ENCODE measurements around the gene ZBED6. TPM values are rescaled to one million over a fixed set of nuclear protein-coding genes. Genes with fewer than 3 reads are reported as not detected.
"Not testable (repeated sequence)": the region's sequence is repeated elsewhere in the genome, so short reads cannot be mapped to it uniquely, and the experiment has no call there.

Gene ZBED6
- total and polyA plus RNA-seq, 2 experiments from 2014 or later = 3.1 to 8.6 TPM

DNA sequence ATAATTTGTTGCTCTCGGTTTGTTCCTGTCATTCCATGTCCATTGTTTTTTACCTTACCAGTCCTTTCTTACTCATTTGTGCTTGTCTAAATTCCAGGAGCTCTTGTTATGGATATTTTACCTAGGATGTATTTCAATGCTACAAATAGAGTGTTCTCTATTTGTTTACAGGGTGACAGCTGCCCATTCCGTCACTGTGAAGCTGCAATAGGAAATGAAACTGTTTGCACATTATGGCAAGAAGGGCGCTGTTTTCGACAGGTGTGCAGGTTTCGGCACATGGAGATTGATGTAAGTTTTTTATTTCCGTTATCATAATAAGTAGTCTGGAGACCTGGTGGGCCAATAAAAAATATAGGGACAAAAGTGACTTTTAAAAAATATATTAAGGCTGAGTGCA is 23.0 kb downstream of the ZBED6 start:
- TF ChIP-seq CTCF (IDR thresholded peaks at IDR 0.05; ENCODE audit: low read depth, low read length) = no peak
- Histone ChIP-seq H3K4me1 (ENCODE audit: low read depth) (no peaks in the 10 kb centered on the region), H3K36me3 (peaks cover 65% of the 10 kb centered on the region), H3K4me3 (no peak overlapping the region), H3K27ac (no peak overlapping the region), H3K27me3 (no peaks in the 10 kb centered on the region), H3K9me3 (ENCODE audit: low read depth) (no peaks in the 10 kb centered on the region)
- DNase-seq (ENCODE audit: low read depth in 1 of 2, low spot score in 1 of 2) = no peak

GRCh38 chr1:203823306-203823705 is 27.9 kb downstream of the ZBED6 start:
- H3K4me3 ChIP-seq = no peak overlapping the region
- no peak overlapping the region for H3K27ac ChIP-seq
- H3K27me3 ChIP-seq = no peaks in the 10 kb centered on the region
- TF ChIP-seq CTCF (IDR thresholded peaks at IDR 0.05; ENCODE audit: low read depth, low read length) = no peak
- DNase-seq (ENCODE audit: low read depth in 1 of 2, low spot score in 1 of 2) = no peak
- no peaks in the 10 kb centered on the region for H3K9me3 ChIP-seq (ENCODE audit: low read depth)
- H3K36me3 ChIP-seq = peaks cover 64% of the 10 kb centered on the region
- no peaks in the 10 kb centered on the region for H3K4me1 ChIP-seq (ENCODE audit: low read depth)

GRCh38 chr1:203826175-203826574 is 30.8 kb downstream of the ZBED6 start:
- TF ChIP-seq CTCF (IDR thresholded peaks at IDR 0.05; ENCODE audit: low read depth, low read length) = no peak
- Histone ChIP-seq H3K9me3 (ENCODE audit: low read depth) (no peaks in the 10 kb centered on the region), H3K4me1 (ENCODE audit: low read depth) (no peaks in the 10 kb centered on the region), H3K27ac (no peak overlapping the region), H3K36me3 (peaks cover 67% of the 10 kb centered on the region), H3K4me3 (no peak overlapping the region), H3K27me3 (no peaks in the 10 kb centered on the region)
- no peak for DNase-seq (ENCODE audit: low read depth in 1 of 2, low spot score in 1 of 2)

- no peaks in the 10 kb centered on the region for H3K27me3 ChIP-seq
- H3K4me3 ChIP-seq = no peak overlapping the region
- no peak for DNase-seq (ENCODE audit: low read depth in 1 of 2, low spot score in 1 of 2)
- H3K36me3 ChIP-seq = peaks cover 63% of the 10 kb centered on the region
- H3K9me3 ChIP-seq (ENCODE audit: low read depth) = no peaks in the 10 kb centered on the region
- no peak for TF ChIP-seq CTCF (IDR thresholded peaks at IDR 0.05; ENCODE audit: low read depth, low read length)
- H3K27ac ChIP-seq = no peak overlapping the region
- no peaks in the 10 kb centered on the region for H3K4me1 ChIP-seq (ENCODE audit: low read depth)
Observed at GRCh38 chr1:203828002-203828401, 32.6 kb downstream of the ZBED6 start.

DNA sequence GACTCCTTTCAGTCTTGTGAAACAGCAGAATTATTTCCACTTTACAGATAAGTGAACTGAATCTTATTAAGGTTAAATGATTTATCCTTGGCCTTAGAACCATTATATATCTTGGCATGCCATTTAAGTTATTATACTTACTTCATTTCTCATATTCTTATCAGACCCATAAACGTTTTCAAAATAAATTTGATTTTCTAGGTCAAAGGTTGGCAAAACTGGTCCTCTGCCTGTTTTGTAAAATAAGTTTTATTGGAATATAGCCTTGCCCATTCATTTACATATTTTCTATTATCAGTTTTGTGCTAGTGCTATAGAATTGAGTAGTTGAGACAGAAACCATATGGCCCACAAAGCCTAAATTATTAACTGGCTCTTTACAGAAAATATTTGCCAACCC is 33.1 kb downstream of the ZBED6 start:
- Histone ChIP-seq H3K27me3 (no peaks in the 10 kb centered on the region), H3K36me3 (peaks cover 59% of the 10 kb centered on the region), H3K4me1 (ENCODE audit: low read depth) (no peaks in the 10 kb centered on the region), H3K27ac (no peak overlapping the region), H3K9me3 (ENCODE audit: low read depth) (no peaks in the 10 kb centered on the region), H3K4me3 (no peak overlapping the region)
- TF ChIP-seq CTCF (IDR thresholded peaks at IDR 0.05; ENCODE audit: low read depth, low read length) = no peak
- DNase-seq (ENCODE audit: low read depth in 1 of 2, low spot score in 1 of 2) = no peak

DNA sequence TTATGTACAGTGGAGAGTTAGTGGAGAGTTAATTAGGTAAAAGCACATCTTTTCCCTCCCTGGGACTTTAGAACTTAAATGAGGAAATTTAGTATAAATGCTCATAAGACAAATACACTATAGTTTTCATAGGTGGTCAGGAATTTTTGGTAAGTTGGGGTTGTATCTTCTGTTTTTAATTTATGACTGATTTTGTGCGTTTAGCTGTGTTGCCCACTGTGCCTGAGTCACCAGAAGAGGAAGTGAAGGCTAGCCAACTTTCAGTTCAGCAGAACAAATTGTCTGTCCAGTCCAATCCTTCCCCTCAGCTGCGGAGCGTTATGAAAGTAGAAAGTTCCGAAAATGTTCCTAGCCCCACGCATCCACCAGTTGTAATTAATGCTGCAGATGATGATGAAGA is 33.8 kb downstream of the ZBED6 start:
- DNase-seq (ENCODE audit: low read depth in 1 of 2, low spot score in 1 of 2); H3K27ac ChIP-seq; H3K4me1 ChIP-seq (ENCODE audit: low read depth); H3K27me3 ChIP-seq; H3K4me3 ChIP-seq; H3K9me3 ChIP-seq (ENCODE audit: low read depth): not testable (repeated sequence)
- H3K36me3 ChIP-seq = peaks cover 63% of the 10 kb centered on the region
